Erythroblast (primary cell): ENCODE data around the gene MAPK8IP2.
"Not testable (repeated sequence)": the region's sequence is repeated elsewhere in the genome, so short reads cannot be mapped to it uniquely, and the experiment has no call there.

ENCODE experiments used
- DNase-seq, 2 experiments: peaks; one replicate each; lab custom pipeline; 2025; lab: John Stamatoyannopoulos, UW
- GATA1 ChIP-seq: IDR thresholded peaks from 2 replicates; pipeline ENCODE4 v1.6.1; 2011; ENCODE audit warnings: low read depth, mild to moderate bottlenecking, control low read depth, low read length, moderate library complexity
- POLR2A ChIP-seq: IDR thresholded peaks from 2 replicates; pipeline ENCODE4 v1.6.1; 2011; ENCODE audit warnings: mild to moderate bottlenecking, low read length

MAPK8IP2 gene

GRCh38 chr22:50599816-50600455, 657 bp upstream of the MAPK8IP2 start:
- DNase-seq, result peak; percentile 53 to 58
- no peak for TF ChIP-seq POLR2A
- TF ChIP-seq GATA1, result no peak

GRCh38 chr22:50600967-50601668, 525 bp downstream of the MAPK8IP2 start:
- no peak for DNase-seq
- no peak for TF ChIP-seq POLR2A
- no peak for TF ChIP-seq GATA1

DNA sequence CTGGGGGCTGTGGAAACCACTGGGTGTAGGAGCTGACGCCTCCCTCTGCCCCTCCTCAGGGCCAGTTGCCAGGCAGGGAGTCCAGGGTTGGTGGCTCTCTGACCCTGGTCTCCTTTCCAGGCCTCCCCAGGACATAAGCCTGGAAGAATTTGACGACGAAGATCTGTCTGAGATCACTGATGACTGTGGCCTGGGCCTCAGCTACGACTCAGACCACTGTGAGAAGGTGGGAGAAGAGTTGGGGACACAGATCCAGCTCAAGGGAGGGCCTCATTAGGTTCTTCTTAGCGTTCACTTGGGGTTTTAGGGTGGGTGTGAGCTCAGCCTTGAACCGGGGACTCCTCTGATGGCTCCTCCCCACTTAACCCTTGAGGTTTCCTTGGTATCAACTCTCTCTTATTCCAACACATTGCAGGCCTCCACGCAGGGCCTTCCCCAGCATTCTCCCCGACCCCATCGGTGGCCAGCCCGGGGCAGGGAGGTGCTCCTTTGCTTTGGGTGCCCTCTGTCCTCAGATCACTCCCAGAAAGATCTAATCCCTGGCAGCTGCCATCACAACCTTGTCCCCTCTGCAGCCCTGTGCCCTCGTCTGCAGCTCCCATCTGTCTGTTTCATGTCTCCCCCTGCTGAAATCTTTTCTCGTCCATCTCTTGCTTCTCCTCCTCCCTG, 1.2 kb downstream of the MAPK8IP2 start:
- no peak for DNase-seq
- TF ChIP-seq POLR2A (no peak), GATA1 (no peak)

- no peak for TF ChIP-seq POLR2A
- no peak for TF ChIP-seq GATA1
- DNase-seq, result no peak
Measured at GRCh38 chr22:50602338-50602700, 1.7 kb downstream of the MAPK8IP2 start.

DNA sequence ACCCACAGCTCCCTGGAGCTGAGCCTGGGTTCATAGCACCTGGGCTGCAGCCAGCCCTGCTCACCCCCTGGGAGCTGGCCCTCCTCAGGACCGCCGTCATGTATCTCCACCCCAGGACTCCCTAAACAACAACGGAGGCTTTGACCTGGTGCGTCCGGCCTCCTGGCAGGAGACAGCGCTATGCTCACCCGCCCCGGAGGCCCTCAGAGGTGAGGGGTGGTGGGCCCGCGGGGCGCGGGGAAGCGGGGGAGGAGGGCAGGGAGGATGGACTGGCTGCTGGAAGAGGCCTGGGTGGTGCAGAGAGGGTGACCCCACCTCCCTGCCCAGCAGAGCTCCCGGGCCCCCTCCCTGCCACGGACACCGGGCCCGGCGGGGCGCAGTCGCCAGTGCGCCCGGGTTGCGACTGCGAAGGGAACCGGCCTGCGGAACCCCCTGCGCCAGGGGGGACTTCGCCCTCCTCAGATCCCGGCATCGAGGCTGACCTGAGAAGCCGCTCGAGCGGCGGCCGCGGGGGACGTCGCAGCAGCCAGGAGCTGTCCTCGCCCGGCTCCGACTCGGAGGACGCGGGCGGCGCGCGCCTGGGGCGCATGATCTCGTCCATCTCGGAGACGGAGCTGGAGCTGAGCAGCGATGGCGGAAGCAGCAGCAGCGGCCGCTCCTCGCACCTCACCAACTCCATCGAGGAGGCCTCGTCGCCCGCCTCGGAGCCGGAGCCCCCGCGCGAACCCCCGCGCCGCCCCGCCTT, 3.1 kb downstream of the MAPK8IP2 start:
- DNase-seq, result peak in 1 of 2 experiments; percentile 22
- no peak for TF ChIP-seq GATA1
- TF ChIP-seq POLR2A, result no peak

- no peak for DNase-seq
Measured at GRCh38 chr22:50604256-50605001, 3.8 kb downstream of the MAPK8IP2 start.

GRCh38 chr22:50605002-50605612, 4.5 kb downstream of the MAPK8IP2 start:
- TF ChIP-seq GATA1 (no peak), POLR2A (no peak)
- no peak for DNase-seq

More at GRCh38 chr22:50604256-50605001, 3.8 kb downstream of the MAPK8IP2 start:
- no peak for TF ChIP-seq GATA1
- no peak for TF ChIP-seq POLR2A

DNA sequence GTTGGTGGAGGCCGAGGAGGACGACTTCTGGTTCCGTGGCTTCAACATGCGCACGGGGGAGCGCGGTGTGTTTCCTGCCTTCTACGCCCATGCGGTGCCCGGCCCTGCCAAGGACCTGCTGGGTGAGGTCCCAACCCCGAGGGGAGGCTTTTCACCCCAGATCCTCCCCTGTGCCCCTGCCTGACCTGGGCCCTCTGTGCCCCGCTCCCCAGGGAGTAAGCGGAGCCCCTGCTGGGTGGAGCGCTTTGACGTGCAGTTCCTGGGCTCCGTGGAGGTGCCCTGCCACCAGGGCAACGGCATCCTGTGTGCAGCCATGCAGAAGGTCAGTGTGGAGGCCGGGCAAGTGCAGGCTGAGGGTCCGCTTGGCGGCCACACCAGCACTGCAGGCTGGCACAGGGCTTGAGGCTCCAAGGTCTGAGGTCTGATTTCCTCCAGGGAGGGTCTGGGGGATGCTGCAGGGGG, 5.1 kb downstream of the MAPK8IP2 start:
- TF ChIP-seq GATA1 (no peak), POLR2A (no peak)
- DNase-seq, result no peak

DNA sequence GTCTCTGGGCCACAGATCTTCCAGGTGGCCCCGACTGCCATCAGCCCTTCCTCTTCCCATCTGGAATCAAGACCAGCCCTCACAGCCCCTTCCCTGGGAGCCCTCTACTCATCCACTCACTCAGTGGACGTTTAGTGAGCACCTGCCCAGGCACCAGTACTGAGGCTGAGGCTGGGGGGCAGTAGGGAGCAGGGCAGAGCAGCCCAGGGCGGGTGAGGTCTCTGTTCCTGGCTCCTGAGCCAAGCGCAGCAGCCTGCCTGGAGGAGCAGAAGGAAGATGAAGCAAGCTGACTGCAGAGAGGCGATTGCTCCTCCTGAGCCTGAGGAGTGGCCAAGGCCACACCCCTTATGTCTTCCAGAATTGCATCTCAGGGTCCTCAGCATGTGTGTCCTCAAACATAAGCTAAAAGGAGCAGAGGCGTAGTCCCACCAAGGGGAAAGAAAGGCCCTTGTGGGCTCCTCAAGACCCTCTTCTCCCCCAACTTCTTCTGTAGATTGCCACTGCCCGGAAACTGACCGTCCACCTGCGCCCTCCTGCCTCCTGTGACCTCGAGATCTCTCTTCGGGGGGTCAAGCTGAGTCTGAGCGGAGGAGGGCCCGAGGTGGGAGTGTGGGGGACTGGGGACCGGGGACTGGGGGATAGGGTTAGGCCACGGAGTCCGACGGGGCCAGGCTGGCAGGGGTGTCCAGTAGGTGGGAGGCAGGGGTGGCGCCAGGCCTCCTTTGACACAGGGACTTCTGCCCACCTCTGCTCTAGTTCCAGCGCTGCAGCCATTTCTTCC, 5.8 kb downstream of the MAPK8IP2 start:
- no peak for DNase-seq
- TF ChIP-seq GATA1, result no peak
- no peak for TF ChIP-seq POLR2A

- TF ChIP-seq GATA1 (no peak), POLR2A (no peak)
- no peak for DNase-seq
Measured at GRCh38 chr22:50606946-50607658, 6.5 kb downstream of the MAPK8IP2 start.

- DNase-seq, result no peak
- TF ChIP-seq GATA1, result no peak
- no peak for TF ChIP-seq POLR2A
Measured at GRCh38 chr22:50607659-50608020, 7.0 kb downstream of the MAPK8IP2 start.

- DNase-seq, result not testable (repeated sequence)
Measured at GRCh38 chr22:50608058-50608840, 7.7 kb downstream of the MAPK8IP2 start.
